D341Med (cell line): ENCODE data around the gene SLC16A6.
"Not testable (repeated sequence)": the region's sequence is repeated elsewhere in the genome, so short reads cannot be mapped to it uniquely, and the experiment has no call there.

Experiments
- DNase-seq: peaks from one replicate; pipeline ENCODE4 v3.0.0; 2012; ENCODE audit warnings: low spot score

Gene SLC16A6

DNA sequence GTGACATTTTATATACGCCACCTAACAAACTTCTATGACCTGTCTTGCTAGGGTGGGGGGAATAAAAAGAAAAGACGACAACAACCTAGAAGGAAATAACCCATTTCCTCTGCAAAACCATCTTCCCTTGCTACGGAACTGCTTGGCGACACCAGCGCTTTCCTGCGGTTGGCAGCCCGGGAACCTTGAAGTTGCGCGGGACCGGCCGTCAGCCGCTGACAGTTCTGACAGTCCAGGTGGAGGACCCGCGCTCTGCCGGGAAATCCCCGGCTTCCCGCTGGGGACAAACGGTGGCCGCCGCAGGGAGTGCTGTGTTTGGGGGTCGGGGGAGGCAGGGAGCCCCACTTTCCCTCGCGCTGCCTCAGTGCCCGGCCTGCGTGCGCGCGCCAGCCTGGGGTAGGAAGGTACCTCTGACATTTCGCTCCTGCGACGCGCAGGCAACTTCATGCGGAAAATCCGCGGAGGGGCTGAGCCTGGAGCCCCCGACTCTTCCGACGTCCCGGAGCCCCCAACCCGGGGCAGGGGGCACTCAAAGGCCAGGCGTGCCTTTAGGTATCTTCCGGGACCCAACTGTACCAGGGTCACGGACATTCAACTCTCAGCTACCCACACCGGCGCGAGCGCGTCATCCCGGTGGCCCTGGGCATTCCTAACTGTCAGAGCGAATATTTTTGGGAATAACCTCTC, 516 bp downstream of the SLC16A6 start:
- peak; percentile 74 for DNase-seq

DNA sequence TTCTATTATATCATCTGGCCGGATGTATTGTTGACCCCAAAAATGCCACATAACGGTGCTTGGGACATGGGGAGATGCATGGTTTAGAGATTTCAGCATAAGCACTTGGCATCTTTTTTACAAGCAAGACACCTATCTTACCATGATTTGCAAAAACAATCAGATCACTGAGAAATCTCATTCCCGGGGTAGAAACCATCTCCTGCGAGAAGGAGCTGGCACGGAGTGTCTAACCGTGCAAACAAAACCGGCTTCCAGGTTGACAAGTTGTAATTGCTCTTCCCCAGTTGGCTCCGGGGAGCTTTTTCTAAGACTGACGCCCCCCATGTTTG, 1.0 kb downstream of the SLC16A6 start:
- no peak for DNase-seq

DNA sequence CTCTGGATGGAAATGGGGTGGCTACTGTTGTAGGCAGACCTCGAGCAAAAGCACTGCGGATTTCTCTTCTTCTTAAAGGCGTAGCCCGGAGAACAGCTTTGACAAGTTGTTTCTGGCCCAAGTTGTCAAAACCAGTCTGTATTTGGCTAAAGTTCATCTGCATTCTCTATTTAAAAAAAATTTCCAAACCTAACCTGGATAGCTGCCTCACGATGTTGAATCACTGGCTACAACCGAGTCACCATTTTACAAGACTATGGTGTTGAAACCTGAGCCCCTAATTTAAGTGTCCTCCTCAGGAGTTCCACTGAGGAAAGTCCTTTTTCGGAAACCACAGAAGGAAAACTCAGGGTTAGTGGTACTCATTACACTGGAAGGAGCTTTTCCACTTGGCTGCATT, 1.5 kb downstream of the SLC16A6 start:
- DNase-seq: no peak

DNA sequence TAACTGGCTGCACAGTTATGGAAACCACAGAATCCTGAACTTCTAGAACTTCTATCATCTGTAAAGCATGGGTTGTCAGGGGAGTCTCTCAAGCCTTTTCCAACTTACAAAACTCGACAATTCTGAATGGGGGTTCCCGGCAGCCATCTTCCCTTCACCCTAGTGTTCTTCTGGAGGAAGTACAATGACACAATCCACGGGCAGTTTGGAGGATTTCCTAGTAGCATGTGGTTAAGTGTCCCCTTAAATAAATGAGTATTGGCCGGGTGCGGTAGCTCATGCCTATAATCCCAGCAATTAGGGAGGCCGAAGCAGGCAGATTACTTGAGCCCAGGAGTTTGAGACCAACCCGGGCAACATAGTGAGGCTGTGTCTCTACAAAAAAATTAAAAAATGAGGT, 2.1 kb downstream of the SLC16A6 start:
- DNase-seq: no peak

DNA sequence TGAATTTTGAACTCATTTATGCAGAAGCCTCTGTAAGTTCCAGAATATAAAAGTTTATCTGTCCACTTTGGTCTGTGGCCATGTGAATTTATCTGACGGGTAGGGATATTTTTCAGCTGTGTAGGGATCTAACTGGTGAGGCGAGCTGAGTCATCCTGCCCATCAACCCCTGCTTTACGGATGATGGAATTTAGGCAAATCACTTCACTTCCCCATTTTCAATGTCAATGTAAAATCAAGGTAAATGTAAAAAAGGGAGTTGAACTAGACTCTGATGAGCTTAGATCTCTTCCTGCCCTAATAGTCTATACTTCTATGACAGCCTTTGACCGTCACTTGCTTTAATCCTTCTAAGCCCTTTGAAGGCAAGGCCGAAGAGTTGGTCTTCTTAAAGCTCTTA, 2.6 kb downstream of the SLC16A6 start:
- DNase-seq: no peak

DNA sequence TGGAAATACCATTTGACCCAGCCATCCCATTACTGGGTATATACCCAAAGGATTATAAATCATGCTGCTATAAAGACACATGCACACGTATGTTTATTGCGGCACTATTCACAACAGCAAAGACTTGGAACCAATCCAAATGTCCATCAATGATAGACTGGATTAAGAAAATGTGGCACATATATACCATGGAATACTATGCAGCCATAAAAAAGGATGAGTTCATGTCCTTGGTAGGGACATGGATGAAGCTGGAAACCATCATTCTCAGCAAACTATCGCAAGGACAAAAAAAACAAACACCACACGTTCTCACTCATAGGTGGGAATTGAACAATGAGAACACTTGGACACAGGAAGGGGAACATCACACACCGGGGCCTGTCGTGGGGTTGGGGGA, 9.0 kb downstream of the SLC16A6 start:
- DNase-seq: not testable (repeated sequence)

DNA sequence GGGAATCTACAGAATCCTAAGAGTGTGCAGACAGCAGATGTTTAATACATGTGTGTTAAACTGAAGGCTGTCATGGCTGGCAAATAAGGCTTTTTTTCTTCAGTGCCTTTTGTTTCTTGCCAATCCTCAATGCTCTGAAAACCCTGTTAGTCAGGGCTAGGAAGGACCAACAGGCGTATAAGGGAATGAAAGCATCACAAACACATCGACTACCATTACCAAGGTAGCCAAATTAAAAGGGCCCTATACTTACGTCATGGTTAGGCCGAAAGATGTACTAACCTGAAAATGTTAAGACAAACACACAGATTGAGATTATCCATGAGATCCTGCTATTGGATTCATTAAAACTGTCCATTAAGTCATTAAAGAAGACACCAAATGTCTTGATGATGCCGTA, 13.1 kb downstream of the SLC16A6 start:
- DNase-seq: no peak

DNA sequence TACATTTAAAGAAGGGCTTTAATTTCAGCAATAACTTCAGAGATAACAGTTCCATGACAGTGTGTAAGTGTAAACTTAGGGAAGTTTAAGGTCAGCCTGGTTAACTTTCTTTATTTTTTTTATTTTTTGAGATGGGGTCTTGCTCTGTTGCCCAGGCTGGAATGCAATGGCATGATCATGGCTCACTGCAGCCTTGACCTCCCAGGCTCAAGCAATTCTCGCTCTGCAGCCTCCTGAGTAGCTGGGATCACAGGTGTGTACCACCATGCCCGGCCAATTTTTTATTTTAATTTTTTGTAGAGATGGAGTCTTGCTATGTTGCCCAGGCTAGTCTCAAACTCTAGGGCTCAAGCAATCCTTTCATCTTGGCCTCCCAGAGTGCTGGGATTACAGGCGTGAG, 14.6 kb downstream of the SLC16A6 start:
- not testable (repeated sequence) for DNase-seq

DNA sequence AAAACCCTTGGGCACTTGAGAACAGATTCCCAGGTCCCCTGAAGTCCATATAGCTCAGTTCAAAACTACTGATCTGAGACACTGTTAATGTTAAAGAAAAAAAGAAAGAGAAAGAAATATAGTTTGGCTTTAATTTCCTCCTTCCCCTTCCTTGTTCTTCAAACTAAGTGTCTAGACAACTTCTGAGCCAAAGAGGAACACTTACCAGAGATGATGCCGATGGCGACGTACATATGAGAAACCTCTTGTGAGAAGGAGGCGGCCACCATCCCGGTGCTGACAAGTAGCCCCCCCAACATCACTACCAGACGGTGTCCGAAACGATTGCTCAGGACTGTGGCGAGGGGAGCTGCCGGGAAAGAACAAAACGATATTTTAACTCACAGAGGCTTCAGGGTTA, 17.2 kb downstream of the SLC16A6 start:
- no peak for DNase-seq

DNA sequence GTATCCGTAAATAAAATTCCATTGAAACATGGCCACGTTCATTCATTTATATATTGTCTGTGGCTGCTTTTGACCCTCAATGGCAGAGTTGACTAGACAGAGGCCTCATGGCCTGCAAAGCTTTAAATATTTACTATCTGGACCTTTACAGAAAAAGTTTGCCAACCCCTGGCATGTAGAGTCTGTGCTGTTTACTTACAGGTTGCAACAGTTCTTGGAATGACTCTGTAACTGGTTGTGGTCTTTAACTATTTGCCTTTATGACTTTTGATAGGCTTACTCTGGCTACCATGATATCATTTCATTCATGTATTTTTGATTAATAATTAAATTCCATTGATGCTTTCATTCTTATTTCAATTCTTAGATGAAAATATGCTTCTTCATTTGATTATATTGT, 25.1 kb downstream of the SLC16A6 start:
- DNase-seq: not testable (repeated sequence)

DNA sequence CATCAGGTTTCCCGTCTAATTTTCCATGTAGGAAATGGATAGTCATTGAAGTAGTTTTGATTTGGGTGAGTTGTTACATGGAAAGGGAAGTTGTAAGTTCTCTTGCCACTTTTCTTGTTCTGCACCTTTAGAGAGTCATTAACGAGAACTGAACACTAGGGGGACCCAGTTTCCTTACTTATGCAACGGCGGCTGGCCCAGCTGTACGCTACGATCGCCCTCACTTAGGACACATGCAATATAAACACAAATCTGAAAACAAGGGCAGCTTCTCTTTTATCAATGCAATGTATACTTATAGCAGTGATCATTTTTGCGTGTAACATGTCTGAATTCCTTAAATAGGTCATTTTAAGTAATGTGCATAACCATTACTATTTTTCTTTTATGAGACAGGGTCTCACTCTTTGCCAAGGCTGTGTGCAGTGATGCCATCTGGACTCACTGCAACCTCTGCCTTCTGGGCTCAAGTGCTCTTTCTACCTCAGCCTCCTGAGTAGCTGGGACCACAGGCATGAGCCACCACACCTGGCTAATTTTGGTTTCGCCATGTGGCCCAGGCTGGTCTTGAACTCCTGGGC, 27.7 kb downstream of the SLC16A6 start:
- not testable (repeated sequence) for DNase-seq

DNA sequence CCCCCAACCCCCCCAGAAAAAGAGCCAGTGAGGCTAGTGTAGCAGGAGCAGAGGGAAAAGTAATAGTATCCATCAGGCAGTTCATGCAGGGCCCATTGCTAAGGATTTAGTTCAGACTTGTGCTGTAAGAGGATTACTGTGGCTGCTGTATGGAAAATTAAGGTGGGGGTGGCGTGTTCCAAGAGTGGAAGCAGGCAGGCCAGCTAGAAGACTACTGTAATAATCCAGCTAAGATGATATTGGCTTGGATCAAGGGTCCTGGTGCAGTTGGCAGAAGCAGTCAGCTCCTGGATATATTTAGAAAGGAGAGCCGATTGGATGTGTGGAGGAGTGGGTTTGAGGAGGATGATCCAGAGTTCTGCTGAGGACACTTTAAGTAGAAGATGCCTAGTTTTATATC, 28.5 kb downstream of the SLC16A6 start:
- DNase-seq: peak; percentile 83

DNA sequence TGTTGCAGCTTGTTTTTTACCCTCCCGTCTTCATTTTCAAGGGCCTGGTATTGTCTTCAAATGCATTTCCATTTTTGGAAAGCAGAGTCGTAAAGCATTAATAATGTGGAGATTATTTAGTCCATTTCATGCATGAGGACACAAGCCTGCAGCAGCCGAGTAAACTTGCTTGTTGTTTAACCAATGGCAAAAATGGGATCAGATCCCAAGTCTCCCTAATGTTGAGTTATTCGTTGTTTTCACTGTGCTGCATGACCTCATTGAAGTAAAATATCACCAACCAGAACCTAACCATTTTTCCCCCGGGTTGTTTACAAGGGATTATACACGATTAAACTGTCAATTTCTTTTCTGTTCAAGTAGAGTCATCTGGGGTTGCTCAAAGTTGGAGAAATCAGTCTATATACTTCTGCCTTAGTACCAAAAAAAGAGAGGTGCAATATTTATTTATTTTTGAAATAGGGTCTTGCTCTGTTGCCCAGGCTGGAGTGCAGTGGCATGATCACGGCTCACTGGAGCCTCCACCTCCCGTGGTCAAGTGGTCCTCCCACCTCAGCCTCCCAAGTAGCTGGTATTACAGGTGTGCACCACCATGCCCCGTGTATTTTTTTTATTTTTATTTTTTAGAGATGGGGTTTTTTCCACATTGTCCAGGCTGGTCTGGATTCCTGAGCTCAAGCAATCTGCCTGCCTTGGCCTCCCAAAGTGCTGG, 30.7 kb downstream of the SLC16A6 start:
- no peak for DNase-seq

DNA sequence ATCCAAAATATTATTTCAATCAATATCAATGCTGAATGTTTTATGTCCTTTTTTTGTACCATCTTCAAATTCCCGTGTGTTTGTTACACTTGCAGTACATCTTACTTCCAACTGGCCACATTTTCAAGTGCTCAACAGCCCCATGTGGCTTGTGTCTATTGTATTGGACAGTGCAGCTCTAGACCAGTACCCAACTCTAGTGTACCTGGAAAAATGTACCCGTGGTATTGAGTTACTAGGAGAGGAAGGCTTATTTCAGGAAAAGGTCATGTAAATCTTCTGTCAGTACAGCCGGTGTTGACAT, 31.3 kb downstream of the SLC16A6 start:
- DNase-seq: not testable (repeated sequence)

DNA sequence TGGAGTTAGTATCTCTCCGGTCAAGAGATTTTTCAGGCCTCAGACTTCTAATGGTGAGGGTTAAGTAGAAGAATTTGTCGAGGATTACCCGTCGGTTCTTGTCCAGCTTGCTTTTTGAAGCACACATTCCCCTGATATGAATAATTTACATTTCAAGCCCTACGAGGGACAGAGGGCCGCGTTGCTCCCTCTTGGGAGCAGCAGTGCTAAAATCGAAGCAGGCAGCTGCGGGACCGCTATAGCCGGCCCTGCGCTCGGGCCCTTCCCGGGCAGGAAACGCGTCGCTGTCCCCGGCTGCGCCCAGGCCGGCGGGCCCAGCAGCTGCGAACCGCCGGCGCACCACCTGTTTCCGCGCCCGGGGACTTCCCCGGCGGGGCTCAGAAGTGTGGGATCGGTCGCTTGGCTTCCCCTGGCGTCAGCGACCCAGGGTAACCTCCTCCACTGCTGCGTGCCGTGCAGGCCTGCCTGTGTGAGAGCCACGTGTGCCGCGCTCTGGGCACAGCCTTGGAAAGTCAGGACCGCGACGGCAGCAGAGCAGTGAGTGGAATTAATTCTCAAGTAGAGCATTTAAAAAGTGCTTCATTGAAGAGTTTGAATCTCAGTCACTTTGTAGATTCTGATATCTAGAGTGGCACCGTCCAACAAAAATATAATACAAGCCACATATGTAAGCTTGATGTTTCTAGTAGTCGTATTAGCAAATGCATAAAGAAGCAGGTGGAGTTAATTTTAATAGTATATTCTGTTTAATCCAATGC, 31.9 kb downstream of the SLC16A6 start:
- DNase-seq: peak; percentile 66

DNA sequence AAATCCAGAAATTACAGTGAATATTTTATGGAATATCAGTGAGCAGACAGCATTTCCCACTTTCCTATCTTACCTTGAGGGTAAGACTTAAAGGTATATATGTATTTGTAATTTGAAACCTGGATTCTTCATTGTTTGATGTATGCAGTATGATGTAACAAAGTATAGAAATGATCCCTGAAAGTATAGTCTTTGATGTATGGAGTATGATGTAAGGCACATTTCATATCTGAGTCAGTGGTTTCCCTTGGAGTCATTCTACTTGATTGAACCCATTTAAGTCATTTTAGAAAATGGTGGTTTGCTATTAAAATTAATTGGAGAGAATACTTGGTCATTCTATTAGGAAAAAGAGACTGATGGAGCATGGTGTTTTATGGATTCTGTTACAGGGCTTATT, 33.0 kb downstream of the SLC16A6 start:
- DNase-seq: no peak

DNA sequence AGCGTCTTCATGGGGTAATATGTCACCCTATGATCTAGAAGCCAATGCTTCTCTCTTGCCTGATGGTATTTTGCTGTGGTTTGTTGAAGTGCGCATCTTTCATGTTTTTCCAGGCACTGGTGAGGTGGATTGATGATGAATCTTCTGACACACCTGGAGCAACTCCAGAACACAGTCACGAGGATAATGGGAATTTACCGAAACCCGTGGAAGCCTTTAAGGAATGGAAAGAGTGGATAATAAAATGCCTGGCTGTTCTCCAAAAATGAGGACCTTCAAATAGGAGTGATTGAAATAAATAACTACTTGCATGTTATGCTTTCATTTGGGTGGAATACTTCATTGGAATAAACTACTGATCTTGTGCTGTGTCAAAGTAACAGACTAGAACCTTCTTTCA, 34.2 kb downstream of the SLC16A6 start:
- not testable (repeated sequence) for DNase-seq

DNA sequence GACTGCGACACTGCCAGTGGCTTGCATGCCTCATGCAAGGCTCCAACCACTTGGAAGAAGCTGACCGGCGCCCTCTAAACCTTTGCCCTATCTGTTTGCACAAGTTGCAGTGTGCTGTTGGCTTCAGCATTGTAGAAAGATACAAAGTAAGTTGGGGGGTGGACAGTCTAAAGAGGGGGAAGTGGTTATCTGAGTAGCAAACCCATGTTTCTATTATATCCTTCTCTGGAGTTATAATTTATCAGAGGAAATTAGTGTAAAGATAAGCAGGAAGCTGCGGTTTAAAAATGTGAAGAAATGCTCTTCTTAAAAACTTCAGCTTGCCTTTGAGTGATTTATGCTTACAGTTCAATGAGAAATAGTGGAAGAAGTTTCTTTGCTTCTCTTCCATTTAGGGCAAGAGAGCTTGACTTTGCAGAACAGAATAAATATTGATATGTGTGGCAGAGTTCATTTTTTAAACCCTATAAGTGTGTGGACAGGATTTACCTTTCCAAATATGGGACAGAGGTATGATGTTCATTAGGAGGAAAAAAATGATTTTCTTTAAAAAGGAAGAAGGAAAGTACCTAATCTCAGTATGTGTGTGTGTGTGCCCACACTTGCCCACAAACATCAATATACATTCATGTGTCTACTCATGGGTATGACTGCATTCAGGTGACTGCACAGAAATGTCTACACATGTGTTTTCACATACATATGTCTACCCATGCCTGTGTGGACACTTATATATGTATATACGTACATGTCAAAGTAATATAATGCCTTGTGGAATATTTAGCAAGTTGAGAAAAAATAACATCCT, 35.0 kb downstream of the SLC16A6 start:
- no peak for DNase-seq

DNA sequence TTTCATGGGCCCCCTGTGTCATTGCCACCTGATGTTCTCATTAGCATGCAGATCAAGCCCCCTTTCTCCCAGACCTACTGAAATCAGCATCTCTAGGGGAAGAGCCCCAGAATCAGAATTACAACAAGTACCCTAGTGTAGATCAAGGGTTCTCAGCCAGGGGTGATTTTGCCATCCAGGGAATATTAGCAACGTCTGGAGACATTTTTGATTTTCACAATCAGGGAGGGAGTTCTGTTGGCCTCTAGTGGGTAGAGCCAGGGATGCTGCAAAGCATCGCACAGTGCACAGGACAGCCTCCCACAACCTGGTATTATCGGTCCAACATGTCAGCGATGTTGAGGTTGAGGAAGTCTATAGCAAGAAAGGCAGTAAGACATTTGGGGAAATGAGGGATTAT, 35.8 kb downstream of the SLC16A6 start:
- no peak for DNase-seq

DNA sequence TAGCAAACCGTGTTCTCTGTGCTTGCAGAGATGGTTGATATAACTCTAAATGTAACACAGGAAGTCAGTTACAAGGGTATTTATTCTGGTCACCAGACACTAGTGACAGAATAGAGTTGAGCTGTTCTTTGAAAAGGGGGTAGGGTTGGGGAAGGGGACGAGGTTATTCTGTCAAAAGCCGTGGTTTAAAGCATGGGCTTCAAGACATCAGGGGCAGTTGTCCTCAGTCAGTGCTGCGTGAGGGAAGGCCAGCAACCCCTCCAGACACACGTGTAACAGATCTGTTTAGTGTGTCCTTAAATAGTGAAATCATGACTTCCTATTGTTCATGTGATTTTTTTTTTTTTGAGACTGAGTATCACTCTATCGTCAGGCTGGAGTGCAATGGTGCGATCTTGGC, 37.5 kb downstream of the SLC16A6 start:
- DNase-seq: not testable (repeated sequence)

DNA sequence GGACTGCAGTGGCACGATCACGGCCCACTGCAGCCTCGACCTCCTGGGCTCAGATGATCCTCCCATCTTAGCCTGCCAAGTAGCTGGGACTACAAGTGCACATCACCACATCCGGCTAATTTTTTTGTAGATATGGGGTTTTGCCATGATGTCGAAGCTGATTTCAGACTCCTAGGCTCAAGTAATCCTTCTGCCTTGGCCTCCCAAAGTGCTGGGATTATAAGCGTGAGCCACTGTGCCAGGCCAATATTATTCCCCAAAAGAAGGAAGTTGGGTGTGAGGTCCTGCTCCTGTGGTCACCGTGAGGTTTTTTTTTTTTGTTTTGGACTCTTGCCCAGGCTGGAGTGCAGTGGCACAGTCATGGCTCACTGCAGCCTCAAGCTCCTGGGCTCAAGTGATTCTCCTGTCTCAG, 41.6 kb downstream of the SLC16A6 start:
- no peak for DNase-seq

DNA sequence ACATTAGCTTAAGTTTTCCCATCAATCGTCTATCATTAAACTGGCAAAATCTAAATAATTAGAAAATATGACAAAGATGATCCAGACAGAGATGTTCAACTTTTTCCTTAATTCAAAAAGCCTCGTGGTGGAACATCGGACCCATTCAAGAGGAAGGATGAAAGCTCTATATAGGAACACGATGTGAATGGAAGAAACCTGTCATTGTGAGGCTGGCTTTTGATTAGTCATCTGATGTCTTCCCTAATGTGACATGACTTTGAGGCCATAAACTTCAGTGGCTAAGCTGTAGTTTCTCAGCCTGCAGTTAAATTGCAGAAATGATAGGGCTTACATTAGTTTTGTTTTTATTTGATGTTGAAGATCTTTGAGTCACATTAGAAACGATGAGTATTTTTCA, 42.0 kb downstream of the SLC16A6 start:
- no peak for DNase-seq
